GM18498 (cell line): ENCODE measurements around the gene GNA14.
"Not testable (repeated sequence)": the region's sequence is repeated elsewhere in the genome, so short reads cannot be mapped to it uniquely, and the experiment has no call there.

Experiments
- ATAC-seq: cut with Tn5 transposase; IDR thresholded peaks from one replicate; pipeline ENCODE4 v1.9.1; 2021; ENCODE audit warnings: mild to moderate bottlenecking, moderate library complexity; ENCODE audit not compliant: unreplicated experiment

Gene GNA14

DNA sequence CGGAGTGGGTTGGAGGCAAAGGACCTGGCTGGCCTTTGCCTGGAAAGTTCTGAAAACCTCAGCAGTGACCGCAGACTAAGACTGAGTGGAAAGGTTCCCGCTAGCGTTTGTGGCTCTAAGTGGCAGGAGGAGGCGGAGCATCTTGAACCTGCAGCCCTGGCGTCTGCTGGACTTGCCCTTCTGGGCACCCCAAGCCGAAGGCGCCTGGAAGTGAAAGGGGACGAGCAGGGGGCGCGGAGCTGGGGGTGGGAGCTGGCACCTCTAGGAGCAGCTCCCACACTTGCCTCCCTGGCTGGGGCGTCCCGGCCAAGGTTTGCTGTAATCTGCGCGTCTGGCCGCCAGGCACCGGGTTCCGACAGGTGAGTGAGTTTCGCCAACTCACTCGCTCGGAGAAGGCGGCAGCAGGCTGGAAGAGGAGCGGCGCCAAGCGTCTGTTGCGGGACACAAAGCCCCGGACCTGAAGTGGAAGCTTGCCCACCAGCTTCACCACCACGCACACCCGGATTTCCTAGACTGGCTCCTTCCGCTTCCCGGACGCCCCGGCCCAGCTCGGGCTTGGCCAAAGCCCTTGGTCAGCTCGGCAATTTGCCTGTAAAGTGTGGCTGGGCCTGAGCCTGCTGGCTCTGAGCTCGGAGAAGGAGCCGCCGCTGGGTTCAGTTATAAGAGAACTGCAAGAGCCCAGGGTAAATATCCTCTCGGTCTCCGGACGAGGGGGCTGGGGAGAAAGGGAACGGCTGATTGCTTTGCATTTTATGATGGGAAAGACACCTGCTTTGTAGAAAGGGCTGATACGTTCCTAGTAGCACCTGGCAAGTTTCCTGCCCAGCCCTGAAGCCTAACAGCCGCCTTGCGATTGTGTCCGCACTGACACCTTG is at the start of gene GNA14:
GNA14 (minus strand) TSS at position 89 of the 875 bp plus-strand sequence. CDS start 529 bp downstream, outside the sequence.
- no peak for ATAC-seq

DNA sequence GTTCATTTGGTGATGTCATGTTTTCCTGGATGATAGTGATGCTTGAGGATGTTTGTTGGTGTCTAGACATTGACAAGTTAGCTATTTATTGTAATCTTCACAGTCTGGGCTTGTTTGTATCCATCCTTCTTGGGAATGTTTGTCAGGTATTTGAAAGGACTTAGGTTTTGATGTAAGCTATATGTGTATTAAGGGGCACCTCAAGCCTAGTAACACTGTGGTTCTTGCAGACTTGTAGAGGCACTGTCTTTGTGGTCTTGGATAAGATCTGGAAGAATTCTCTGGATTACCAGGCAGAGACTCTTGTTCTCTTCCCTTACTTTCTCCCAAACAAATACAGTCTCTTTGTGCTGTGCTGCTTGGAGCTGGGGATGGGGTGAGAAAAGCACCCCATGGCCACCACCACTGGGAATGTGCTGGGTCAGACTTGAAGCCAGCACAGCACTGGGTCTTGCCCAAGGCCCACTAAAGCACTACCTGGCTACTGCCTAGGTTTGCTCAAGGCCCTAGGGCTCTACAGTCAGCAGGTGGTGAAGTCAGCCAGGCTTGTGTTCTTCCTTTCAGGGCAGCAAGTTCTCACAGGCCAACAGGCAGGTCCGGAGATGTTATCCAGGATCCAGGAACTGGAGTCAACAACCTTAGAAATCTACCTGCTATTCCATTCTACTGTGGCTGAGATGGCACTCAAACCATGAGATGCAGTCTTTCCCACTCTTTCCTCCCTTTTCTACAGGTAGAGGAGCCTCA is 49.3 kb upstream of the GNA14 start:
- ATAC-seq = no peak

DNA sequence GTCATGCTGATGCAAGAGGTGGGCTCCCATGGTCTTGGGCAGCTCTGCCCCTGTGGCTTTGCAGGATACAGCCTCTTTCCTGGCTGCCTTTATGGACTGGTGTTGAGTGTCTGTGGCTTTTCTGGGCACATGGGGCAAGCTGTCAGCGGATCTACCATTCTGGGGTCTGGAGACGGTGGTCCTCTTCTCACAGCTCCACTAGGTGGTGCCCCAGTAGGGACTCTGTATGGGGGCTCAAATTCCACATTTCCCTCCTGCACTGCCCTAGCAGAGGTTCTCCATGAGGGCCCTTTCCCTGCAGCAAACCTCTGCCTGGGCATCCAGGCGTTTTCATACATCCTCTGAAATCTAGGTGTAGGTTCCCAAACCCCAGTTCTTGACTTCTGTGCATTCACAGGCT is 42.6 kb upstream of the GNA14 start:
- ATAC-seq = not testable (repeated sequence)

DNA sequence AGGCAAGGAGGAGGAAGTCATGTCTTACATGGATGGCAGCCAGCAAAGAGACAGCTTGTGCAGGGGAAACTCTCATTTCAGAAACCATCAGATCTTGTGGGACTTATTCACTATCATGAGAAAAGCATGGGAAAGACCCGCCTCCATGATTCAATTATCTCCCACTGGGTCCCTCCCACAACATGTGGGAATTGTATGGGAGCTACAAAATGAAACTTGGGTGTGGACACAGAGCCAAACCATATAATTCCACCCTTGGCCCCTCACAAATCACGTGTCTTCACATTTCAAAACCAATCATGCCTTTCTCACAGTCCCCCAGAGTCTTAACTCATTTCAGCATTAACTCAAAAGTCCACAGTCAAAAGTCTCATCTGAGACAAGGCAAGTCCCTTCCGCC is 42.0 kb upstream of the GNA14 start:
- not testable (repeated sequence) for ATAC-seq

DNA sequence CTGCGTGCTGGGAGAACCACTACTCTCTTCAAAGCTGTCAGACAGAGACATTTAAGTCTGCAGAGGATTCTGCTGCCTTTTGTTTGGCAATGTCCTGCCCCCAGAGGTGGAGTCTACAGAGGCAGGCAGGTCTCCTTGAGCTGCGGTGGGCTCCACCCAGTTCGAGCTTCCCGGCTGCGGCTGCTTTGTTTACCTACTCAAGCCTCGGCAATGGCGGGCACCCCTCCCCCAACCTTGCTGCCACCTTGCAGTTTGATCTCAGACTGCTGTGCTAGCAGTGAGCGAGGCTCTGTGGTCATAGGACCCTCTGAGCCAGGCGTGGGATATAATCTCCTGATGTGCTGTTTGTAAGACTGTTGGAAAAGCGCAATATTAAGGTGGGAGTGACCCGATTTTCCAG is 39.6 kb upstream of the GNA14 start:
- not testable (repeated sequence) for ATAC-seq

DNA sequence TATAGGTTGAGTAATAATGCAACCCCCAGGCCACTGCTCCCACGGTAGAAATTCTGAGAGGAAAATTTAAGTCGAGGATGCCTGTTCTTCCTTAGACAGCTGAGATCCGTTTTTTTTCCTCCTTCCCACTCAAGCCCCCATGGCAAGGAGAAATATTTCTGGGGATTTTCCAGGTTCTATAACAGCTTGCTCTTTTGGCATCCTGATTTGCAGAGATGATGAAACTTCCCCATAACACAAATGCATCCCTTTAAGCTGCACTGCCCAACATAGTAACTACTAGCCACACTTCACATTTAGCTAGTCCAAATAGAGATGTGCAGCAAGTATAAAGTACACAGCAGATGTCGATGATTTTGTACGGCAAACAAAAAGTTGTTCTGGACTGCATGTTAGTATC is 32.5 kb upstream of the GNA14 start:
- no peak for ATAC-seq

DNA sequence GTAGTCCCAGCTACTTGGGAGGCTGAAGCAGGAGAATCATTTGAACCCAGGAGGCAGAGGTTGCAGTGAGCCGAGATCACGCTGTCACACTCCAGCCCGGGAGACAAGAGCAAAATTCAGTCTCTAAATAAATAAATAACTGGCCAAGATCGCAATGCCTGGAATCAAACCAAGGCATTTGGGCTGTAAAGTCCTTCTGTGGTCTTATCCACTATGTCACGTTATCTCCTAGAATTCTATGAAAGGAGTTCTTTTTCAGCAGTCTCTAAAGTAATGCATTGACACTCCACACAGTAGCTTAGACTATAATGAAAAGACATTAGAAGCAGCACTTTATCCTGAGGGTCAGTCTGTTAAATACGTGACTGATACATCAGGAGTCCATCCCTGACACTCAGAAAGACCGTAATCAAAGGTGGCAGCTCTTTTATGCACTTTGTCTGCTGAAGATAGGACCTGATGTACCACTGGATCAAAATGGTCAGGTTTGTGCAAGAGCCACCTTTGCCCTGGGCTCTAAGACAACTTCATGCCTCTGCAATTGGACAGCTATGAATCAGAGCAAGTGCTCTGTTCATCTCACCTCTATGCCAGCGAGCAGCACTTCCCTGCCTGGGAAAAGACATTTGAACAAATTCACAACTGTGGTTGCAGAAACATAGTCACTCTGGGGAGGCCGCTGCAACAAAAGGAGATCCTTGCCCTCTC is 31.7 kb upstream of the GNA14 start:
- ATAC-seq = no peak

DNA sequence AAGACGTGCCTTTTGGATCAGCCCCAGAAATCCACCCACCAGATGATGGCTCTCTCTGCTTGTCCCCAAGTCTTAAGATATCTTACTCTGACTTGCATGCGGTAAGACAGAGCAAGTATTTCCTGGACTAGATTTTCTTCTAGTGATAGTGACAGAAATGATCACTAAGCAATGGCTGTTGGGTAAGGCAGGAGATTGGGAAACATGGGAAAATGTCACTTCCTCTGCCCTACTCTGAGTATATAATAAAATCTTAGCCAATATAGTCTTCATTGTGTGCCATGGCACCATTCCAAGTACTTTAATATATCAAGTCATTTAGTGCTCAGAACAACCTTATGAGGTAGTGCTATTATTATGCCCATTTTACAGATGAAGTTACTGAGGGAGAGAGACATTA is 31.0 kb upstream of the GNA14 start:
- ATAC-seq = no peak

DNA sequence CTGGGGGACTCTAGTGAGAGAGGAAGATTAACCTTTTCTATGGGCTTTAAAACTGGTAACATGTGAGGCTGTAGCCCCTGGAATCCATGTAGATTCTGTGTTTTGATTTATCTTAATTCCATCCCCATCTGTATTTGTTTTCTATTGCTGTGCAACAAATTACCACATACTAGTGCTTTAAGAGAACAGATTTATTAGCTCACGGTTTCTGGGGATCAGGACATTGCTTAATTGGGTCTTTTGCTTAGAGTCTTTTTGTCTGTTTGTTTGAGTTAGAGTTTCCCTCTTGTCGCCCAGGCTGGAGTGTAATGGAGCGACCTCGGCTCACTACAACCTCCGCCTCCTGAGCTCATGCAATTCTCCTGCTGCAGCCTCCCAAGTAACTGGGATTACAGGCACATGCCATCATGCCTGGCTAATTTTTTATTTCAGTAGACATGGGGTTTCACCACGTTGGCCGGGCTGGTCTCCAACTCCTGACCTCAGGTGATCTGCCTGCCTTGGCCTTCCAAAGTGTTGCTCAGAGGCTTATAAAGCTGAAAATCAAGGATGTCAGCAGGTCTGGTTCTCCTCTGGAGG is 29.9 kb upstream of the GNA14 start:
- no peak for ATAC-seq

DNA sequence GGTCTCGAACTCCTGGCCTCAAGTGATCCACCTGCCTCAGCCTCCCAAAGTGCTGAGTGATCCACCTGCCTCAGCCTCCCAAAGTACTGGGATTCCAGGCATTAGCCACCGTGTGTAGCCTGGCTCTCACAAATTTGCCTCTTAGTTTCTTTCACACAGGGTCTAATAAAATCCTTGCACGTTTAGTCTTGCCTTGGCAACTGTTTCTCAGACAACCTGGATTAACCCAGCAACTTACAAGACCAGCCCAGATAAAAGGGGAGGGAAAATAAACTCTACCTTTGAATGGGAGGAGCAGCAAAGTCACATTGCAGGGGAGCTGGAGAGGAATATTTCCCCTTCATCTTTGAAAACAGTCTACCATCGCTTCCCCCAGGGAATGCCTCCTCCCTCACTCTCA is 29.3 kb upstream of the GNA14 start:
- no peak for ATAC-seq

DNA sequence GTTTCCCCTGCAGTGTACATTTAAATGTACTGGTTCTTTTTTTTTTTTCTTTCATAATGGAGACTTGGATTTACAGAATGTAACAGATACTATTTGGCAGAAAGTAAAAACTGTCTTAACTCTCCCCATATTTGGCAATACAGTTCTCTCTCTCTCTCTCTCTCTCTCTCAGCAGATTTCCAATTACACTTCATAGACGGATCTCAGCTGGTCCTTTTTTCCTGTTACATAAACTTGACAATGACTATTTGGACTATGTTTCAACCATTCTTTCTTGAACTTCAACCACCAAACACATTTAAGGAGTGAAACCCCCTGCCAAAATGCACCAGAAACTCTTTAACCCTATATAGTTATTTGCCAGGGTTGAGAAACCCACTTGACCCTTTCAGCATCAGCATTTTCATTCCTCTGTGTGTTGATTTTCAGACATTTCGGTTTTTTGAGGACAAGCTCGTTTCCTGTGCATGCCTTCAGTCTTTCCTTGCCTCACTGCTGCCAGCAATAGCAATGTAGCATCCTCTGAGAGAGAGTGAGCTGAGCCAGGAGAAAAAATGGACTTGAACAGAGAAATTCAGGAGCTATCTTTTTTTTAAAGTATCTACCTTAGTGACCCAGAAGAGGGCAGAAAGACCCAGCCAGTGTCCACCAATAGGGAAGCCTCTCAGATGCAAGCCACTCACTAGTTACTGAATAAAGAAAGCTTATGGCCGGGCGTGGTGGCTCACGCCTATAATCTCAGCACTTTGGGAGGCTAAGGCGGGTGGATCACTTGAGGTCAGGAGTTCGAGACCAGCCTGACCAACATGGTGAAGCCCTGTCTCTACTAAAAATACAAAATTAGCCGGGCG is 26.0 kb upstream of the GNA14 start:
- no peak for ATAC-seq

DNA sequence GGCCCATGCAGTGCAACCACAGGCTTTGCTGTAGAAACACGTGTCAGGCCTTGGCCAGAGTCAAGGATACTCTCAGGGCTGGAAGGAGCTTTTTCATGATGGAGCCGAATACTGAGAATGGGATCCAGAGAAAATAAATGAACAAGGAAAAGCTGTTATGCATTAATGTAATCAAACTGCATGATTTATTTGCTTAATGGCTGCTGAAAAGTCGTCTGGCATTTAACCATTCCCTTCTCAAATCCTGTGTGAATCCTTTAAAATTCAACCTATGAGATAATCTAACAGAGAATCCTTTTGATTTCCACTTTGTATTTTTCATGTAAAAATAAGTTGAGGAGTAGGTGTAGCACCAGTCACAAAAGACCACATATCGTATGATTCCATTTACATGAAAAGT is 24.1 kb upstream of the GNA14 start:
- no peak for ATAC-seq

DNA sequence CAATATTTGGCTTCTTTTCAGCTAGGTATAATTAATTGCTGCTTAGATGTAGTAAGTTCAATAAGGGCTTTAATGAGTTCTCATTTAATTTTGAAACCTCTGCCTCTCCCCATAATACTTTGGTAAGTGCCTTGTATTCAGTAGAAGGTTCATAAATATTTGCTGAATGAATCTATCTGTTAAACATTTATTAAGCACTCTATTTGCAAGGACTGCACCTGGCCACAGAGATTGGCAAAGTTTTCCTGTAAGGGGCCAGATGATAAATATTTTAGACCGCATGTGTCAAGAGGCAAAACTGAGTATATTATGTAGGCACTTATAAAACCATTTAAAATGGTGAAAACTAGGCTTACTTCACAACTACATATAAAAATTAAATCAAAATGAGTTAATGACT is 19.0 kb upstream of the GNA14 start:
- no peak for ATAC-seq

DNA sequence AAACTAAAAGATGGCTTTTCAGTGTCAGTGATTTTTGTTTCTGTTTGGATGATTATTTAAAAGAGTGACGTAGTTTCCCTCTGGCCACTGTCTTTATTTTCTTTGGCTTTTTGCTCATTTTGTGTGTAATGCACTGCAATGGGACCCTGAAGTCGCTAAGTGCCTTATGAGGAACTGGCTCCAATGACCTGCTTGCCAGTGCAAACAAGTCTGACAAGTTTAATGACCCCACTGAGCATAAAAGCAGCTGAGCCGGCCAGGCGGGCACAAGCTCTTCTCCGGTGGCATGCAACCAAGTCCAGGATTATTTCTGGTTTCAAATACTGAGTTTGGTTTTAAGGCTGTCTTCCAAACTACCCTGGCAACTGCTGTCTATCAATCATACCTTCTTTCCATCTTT is 15.6 kb upstream of the GNA14 start:
- no peak for ATAC-seq

DNA sequence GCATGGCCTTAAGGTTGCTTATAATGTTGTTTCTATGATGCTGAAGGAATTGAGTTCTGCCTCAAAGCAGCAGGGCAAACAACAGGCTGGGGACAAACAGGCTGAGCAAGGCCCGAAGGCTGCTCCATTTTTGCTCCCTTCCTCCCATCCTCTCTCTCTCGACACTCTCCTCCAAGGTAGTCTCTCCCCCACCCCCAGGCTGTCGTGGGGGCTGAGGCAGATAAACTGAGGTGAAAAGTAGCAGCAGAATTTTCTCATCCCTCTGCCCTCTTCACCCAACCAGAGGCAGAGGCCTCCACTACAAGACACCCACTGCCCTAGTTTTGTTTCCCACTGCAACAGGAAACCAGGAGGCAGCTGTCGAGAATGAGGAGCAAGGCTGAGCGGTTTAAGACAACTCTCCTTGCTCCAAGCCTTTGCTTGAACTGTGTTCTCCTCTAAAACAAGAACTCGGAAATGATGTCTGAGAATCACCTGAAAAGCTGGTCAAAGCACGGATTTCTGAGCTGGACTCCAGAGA is 13.5 kb upstream of the GNA14 start:
- no peak for ATAC-seq

DNA sequence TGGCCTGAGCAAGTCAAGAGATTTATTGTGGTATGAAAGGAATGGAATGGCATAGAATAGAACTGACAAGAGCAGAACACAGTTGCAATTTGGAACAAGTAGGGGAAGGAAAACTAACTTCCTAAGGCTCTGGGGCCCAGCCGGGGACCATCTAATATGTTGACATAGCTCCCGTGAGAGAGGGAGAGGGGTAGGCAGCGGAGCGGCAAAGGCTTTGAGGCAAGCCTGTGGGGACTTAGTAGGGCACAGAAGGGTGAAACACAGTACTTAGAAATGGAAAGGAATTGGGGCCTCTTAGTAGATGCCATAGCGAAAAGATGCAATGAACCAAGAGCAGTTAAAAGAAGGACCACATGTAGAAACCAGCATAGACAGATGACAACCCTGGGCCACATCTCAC is 11.8 kb upstream of the GNA14 start:
- ATAC-seq = no peak

DNA sequence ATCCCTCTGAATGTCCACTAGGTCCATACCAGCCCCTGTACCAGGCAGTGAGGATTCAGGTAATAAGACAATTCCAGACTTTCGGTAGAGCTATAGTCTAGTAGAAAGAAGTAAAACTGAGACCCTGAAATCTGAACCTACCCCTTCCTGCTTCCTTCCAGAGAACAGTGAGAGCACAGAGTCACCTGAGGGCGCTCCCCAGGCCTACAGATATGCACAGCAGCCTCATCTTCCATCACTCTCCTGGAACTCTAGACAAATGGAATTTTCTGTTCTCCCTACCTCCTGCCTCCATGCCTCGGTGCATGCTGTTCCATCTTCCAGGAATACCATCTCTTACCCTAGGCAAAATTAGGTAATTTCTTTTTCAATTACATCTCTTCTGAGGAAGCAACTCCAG is 3.1 kb upstream of the GNA14 start:
- no peak for ATAC-seq

DNA sequence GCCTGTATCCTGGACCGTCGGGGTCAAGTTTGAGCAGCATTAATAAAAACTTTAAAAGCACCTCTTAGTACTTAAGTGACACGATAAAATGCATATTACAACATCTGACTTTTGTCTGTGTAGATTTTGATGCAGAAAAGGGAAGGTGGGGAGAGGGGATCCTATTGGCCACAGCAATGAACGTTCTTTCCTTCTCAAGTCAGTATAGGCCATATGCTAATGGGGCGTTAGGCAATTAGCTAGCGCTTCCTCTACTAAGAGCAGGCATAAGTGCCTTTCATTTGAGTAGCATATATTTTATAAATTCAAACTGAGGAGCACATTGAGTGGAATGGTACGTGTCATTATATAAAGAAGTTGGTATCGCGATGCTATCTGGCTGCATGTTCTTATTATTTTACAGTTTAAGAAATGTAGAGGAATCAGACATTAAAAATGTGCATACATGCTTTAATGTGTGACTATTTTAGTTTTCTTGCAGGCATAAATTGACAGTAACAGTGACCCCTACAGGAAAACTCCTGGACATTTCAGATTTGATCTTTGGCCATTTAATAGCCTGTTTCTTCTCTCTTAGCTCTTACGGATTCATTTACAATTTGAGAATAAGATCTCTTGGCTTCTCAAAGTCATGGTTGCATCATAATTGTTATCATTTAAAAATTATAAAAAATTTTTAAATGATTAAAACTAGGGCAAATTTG is 1.1 kb upstream of the GNA14 start:
- no peak for ATAC-seq
